Measurements from ENCODE around the gene PTPMT1.

DNA sequence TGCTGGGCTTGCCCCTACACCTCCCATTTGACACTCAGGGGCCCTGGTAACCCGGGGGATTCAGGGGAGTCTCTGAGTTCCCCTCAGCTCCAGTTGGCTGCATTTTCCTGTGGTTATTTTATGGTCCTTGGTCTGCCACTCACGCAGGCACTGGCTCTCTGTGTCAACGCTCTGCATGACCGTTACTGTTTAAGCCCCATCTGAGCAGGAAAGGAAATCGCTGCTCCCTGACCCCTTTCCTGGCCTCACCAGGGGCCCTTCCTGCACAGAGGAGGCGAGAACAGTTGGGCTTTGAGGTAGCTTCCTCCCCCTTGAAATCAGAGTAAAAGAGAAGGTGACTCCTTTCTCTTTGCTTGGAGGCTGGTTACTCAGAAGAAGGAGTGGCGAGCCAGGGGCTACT is 26.4 kb downstream of the PTPMT1 start:
- TF ChIP-seq, protein P1, sequence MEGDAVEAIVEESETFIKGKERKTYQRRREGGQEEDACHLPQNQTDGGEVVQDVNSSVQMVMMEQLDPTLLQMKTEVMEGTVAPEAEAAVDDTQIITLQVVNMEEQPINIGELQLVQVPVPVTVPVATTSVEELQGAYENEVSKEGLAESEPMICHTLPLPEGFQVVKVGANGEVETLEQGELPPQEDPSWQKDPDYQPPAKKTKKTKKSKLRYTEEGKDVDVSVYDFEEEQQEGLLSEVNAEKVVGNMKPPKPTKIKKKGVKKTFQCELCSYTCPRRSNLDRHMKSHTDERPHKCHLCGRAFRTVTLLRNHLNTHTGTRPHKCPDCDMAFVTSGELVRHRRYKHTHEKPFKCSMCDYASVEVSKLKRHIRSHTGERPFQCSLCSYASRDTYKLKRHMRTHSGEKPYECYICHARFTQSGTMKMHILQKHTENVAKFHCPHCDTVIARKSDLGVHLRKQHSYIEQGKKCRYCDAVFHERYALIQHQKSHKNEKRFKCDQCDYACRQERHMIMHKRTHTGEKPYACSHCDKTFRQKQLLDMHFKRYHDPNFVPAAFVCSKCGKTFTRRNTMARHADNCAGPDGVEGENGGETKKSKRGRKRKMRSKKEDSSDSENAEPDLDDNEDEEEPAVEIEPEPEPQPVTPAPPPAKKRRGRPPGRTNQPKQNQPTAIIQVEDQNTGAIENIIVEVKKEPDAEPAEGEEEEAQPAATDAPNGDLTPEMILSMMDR (IDR thresholded peaks at IDR 0.05) = no peak
- no peak for TF ChIP-seq POLR2A (IDR thresholded peaks at IDR 0.05)
